Heart left ventricle (tissue), 16 donors: Measurements from ENCODE around the gene MEF2A. TPM values are rescaled to one million over a fixed set of nuclear protein-coding genes. Genes with fewer than 3 reads are reported as not detected.

Experiments
- ATAC-seq, 4 donors: fragments of 200-7000 bp; cut with Tn5 transposase; one replicate each; pipeline ENCODE4 v1.9.1; 2020 to 2022; ENCODE audit warnings: moderate library complexity in 4 of 4, mild to moderate bottlenecking in 3 of 4, moderate number of reproducible peaks in 1 of 4
- DNase-seq, 5 donors: peaks; one replicate each; pipeline ENCODE4 v3.0.0-alpha.2; 2020
- H3K27ac ChIP-seq, 12 donors: fragments of 200-600 bp; sonication (generic) in 4 of 12; one replicate each; pipeline versions ENCODE4 v1.5.0 to v1.8.0; 2016 to 2022; ENCODE audit warnings: mild to moderate bottlenecking in 2 of 12
- H3K27me3 ChIP-seq, 9 donors: fragments of 200-600 bp; sonication (generic) in 2 of 9; one replicate each; pipeline versions ENCODE4 v1.5.1 to v1.8.0; 2016 to 2022; ENCODE audit warnings: mild to moderate bottlenecking in 3 of 9
- H3K36me3 ChIP-seq, 9 donors: fragments of 200-600 bp; sonication (generic) in 2 of 9; one replicate each; pipeline versions ENCODE4 v1.5.0 to v1.8.0; 2018 to 2022; ENCODE audit warnings: mild to moderate bottlenecking in 2 of 9
- H3K4me1 ChIP-seq, 12 donors: fragments of 200-600 bp; sonication (generic) in 4 of 12; one replicate each; pipeline versions ENCODE4 v1.5.0 to v1.8.0; 2016 to 2022; ENCODE audit warnings: mild to moderate bottlenecking in 3 of 12
- H3K4me3 ChIP-seq, 12 donors: fragments of 200-600 bp; sonication (generic) in 4 of 12; one replicate each; pipeline versions ENCODE4 v1.5.0 to v1.8.0; 2017 to 2022; ENCODE audit warnings: mild to moderate bottlenecking in 9 of 12, moderate library complexity in 4 of 12
- H3K9me3 ChIP-seq, 12 donors: fragments of 200-600 bp; sonication (generic) in 4 of 12; one replicate each; pipeline versions ENCODE4 v1.5.0 to v1.8.0; 2016 to 2022; ENCODE audit warnings: mild to moderate bottlenecking in 1 of 12
- CTCF ChIP-seq, 12 donors: fragments of 200-600 bp; sonication (generic) in 4 of 12; IDR thresholded peaks; one replicate each; pipeline versions ENCODE4 v1.5.0 to v1.8.0; 2018 to 2022; ENCODE audit warnings: antibody characterized with exemption in 12 of 12, mild to moderate bottlenecking in 5 of 12
- POLR2A ChIP-seq, 2 donors: fragments of 450-650 bp; IDR thresholded peaks; one replicate each; pipeline ENCODE4 v1.6.1; 2017; ENCODE audit warnings: antibody characterized with exemption in 2 of 2, mild to moderate bottlenecking in 2 of 2, moderate library complexity in 2 of 2
- WGBS, 4 donors: extraction: QIAGEN DNeasy Blood & Tissue Kit in 2 of 4; methylation state at CpG; one replicate each; pipeline versions ENCODE4 v1.1.5 to v1.1.7; 2013 to 2018; 5-methylcytosine and 5-hydroxymethylcytosine counted together
- intact Hi-C, 10 donors: fragments of 100-400 bp; cut with DNase I; formaldehyde crosslinking; loops; one replicate each; pipeline versions ENCODE4 v1.11.1 to v1.14.2; 2022
- polyA plus RNA-seq, 2 donors: library from polyadenylated mRNA; stranded (reverse); fragments of 200-250 nt; gene quantifications; one replicate each; pipeline ENCODE4 v1.2.3, GENCODE V29; 2013
- total RNA-seq, 9 donors: library from RNA; depleted of rRNA in 2 of 9; stranded (reverse); fragments of >200 nt in 2 of 9; fragmentation: NEBNext Ultra II Directional in 3 of 9; extraction: Animal tissue kit (Norgen Biotek cat#: 25700) in 3 of 9; gene quantifications; one replicate each; pipeline versions ENCODE4 v1.1.0 to v1.2.4, GENCODE V29; 2016 to 2023
- donor health status: ischemic (EF 13 %, LVEDD 7.1; RV severe dilation, severe dysfunction).
- donor health status: healthy with polysubstance abuse.
- donor health status: DM: no; HTN: yes; CAD: no.
- donor health status: DM: no; HTN: no; CAD: no.
- donor health status: ischemic (EF 25% LVEDD 6.9; RV normal size, moderate dysfunction).
- donor health status: ischemic (EF 25% LVEDD 5.7; RV mildly dilated, moderate dysfunction).
- donor health status: healthy.
- donor health status: DM: yes; HTN: yes; CAD: no.
- donor health status: ischemic (EF 35%, LVEDD 5.7; RV mildly dilated, moderate dysfunction).
- donor health status: nonischemic (EF 11% LVEDD 7.7; RV severe dilation, severe dysfunction).
- donor health status: DM: yes; HTN: yes; CAD: no.
- donor health status: PGD.
- donor health status: ischemic (EF 29% LVEDD 5.4; RV normal size, mild dysfunction).
- donor health status: nonischemic (EF 23%, LVEDD 6.1; RV moderate dilation, normal function).

Gene MEF2A
- total and polyA plus RNA-seq, 11 donors, result 53.4 to 192 (median 153) TPM

- Histone ChIP-seq H3K4me1 (peaks cover 0 to 90% (median 42%) of the 10 kb centered on the region in 12 donors), H3K27me3 (no peaks in the 10 kb centered on the region), H3K4me3 (no peak overlapping the region), H3K9me3 (no peaks in the 10 kb centered on the region), H3K27ac (no peak overlapping the region), H3K36me3 (peaks cover 0 to 12% (median 0%) of the 10 kb centered on the region in 9 donors)
- 60 to 64% (median 61%) methylated on average over 2 of the region's 2 CpGs for whole genome bisulfite sequencing, 4 donors
- intact Hi-C loops, result no loop called here
- ATAC-seq, result no peak
- TF ChIP-seq POLR2A (IDR thresholded peaks at IDR 0.05), result no peak
- TF ChIP-seq CTCF (IDR thresholded peaks at IDR 0.05), result no peak
- DNase-seq, result no peak
Observed at GRCh38 chr15:99606646-99607045, 40.9 kb downstream of the MEF2A start.

- Histone ChIP-seq H3K9me3 (no peaks in the 10 kb centered on the region), H3K4me1 (peaks cover 10 to 92% (median 74%) of the 10 kb centered on the region in 12 donors), H3K27me3 (no peaks in the 10 kb centered on the region), H3K27ac (peak overlapping the region in 1 of 12 donors; percentile 63), H3K4me3 (no peak overlapping the region), H3K36me3 (no peaks in the 10 kb centered on the region)
- TF ChIP-seq POLR2A (IDR thresholded peaks at IDR 0.05), result no peak
- TF ChIP-seq CTCF (IDR thresholded peaks at IDR 0.05), result no peak
- no peak for DNase-seq
- intact Hi-C loops, result no loop called here
- ATAC-seq, result peak in 2 of 4 donors; percentile 23 to 33
- WGBS, 4 donors, result 65 to 79% (median 73%) methylated on average over 3 of the region's 3 CpGs
Observed at GRCh38 chr15:99613481-99613880, 47.7 kb downstream of the MEF2A start.

GRCh38 chr15:99613887-99614647 is 48.3 kb downstream of the MEF2A start:
- intact Hi-C loops, result no loop called here
- Histone ChIP-seq H3K4me3 (no peak overlapping the region), H3K27me3 (no peaks in the 10 kb centered on the region), H3K36me3 (no peaks in the 10 kb centered on the region), H3K9me3 (no peaks in the 10 kb centered on the region), H3K4me1 (peaks cover 10 to 92% (median 76%) of the 10 kb centered on the region in 12 donors), H3K27ac (peak overlapping the region in 5 of 12 donors; percentile 7 to 63 (median 19))
- WGBS, 4 donors, result 79 to 89% (median 84%) methylated on average over 6 of the region's 6 CpGs
- ATAC-seq (peak in 1 of 4 donors; percentile 25), DNase-seq (no peak)
- TF ChIP-seq CTCF (IDR thresholded peaks at IDR 0.05) (no peak), POLR2A (IDR thresholded peaks at IDR 0.05) (no peak)

- no peak for TF ChIP-seq POLR2A (IDR thresholded peaks at IDR 0.05)
- TF ChIP-seq CTCF (IDR thresholded peaks at IDR 0.05), result no peak
- 6 to 17% (median 8%) methylated on average over 1 of the region's 1 CpG for WGBS, 4 donors
Observed at GRCh38 chr15:99614749-99615288, 49.0 kb downstream of the MEF2A start.

More at GRCh38 chr15:99614749-99615288, 49.0 kb downstream of the MEF2A start:
- H3K36me3 ChIP-seq, result no peaks in the 10 kb centered on the region
- no peaks in the 10 kb centered on the region for H3K27me3 ChIP-seq
- H3K9me3 ChIP-seq, result no peaks in the 10 kb centered on the region
- H3K4me1 ChIP-seq, result peaks cover 10 to 93% (median 80%) of the 10 kb centered on the region in 12 donors
- intact Hi-C loops, result loop anchor here in 1 of 10 donors (5.0 kb wide), 1 partner anchor 43 kb away; no protein-coding TSS in a partner anchor
- ATAC-seq (peak; percentile 16 to 79 (median 50)), DNase-seq (no peak)
- H3K4me3 ChIP-seq, result no peak overlapping the region
- H3K27ac ChIP-seq, result peak overlapping the region in 6 of 12 donors; percentile 1 to 63 (median 14)
